Neural cell (in vitro differentiated cells): ENCODE data around the gene TGFBR3. TPM values are rescaled to one million over a fixed set of nuclear protein-coding genes. Genes with fewer than 3 reads are reported as not detected.

Experiments used
- H2AFZ ChIP-seq: fragments of 200-600, 300-800 bp; sonication (generic), shearing (Covaris generic); 2 replicates; pipeline ENCODE4 v1.6.0; 2014; ENCODE audit warnings: low read depth, mild to moderate bottlenecking, antibody characterized with exemption, low read length, moderate library complexity
- H3F3A ChIP-seq: fragments of 200-600 bp; shearing (Covaris generic); 2 replicates; pipeline ENCODE4 v1.6.1; 2016; ENCODE audit warnings: mild to moderate bottlenecking, moderate library complexity, mixed read lengths, antibody characterized with exemption, low read length; ENCODE audit not compliant: insufficient read depth, poor library complexity, severe bottlenecking
- H3K27ac ChIP-seq: fragments of 200-600, 300-800 bp; sonication (generic), shearing (Covaris generic); 2 replicates; pipeline ENCODE4 v1.5.1; 2014; ENCODE audit warnings: mild to moderate bottlenecking, low read length, moderate library complexity
- H3K27me3 ChIP-seq: fragments of 300-800, 200-600 bp; sonication (generic), shearing (Covaris generic); 2 replicates; pipeline ENCODE4 v1.6.0; 2014; ENCODE audit warnings: mild to moderate bottlenecking, low read depth, low read length, moderate library complexity; ENCODE audit not compliant: insufficient read depth
- H3K36me3 ChIP-seq: fragments of 300-800, 200-600 bp; sonication (generic), shearing (Covaris generic); 2 replicates; pipeline ENCODE4 v1.5.1; 2014; ENCODE audit warnings: mild to moderate bottlenecking, antibody characterized with exemption, low read length, moderate library complexity; ENCODE audit not compliant: insufficient read depth
- H3K4me2 ChIP-seq: fragments of 300-800, 200-600 bp; sonication (generic), shearing (Covaris generic); 2 replicates; pipeline ENCODE4 v1.6.0; 2014; ENCODE audit warnings: mild to moderate bottlenecking, low read length
- H3K4me3 ChIP-seq: fragments of 300-800, 200-600 bp; sonication (generic), shearing (Covaris generic); 2 replicates; pipeline ENCODE4 v1.5.1; 2014; ENCODE audit warnings: mild to moderate bottlenecking, low read length, moderate library complexity
- H3K79me2 ChIP-seq: fragments of 200-600 bp; shearing (Covaris generic); replicated peaks from 2 replicates; pipeline ENCODE4 v1.6.0; 2014; ENCODE audit warnings: mild to moderate bottlenecking, low read length, moderate library complexity; ENCODE audit not compliant: insufficient read depth
- H3K9ac ChIP-seq: fragments of 300-800, 200-600 bp; sonication (generic), shearing (Covaris generic); 2 replicates; pipeline ENCODE4 v1.6.1; 2016; ENCODE audit warnings: mild to moderate bottlenecking, low read length, mixed read lengths
- H3K9me2 ChIP-seq: fragments of 200-600 bp; shearing (Covaris generic); 2 replicates; pipeline ENCODE4 v1.6.1; 2016; ENCODE audit warnings: mild to moderate bottlenecking, low read length, mixed read lengths; ENCODE audit not compliant: insufficient read depth
- H3K9me3 ChIP-seq: fragments of 200-600, 300-800 bp; sonication (generic), shearing (Covaris generic); 2 replicates; pipeline ENCODE4 v1.6.1; 2016; ENCODE audit warnings: mild to moderate bottlenecking, mixed run types, low read length, moderate library complexity, mixed read lengths
- H4K20me1 ChIP-seq: fragments of 200-600 bp; shearing (Covaris generic); 2 replicates; pipeline ENCODE4 v1.6.1; 2016; ENCODE audit warnings: mild to moderate bottlenecking, mixed run types; ENCODE audit not compliant: insufficient read depth
- CTCF ChIP-seq: fragments of 450-650 bp; IDR thresholded peaks from 2 replicates; pipeline ENCODE4 v1.5.1; 2014; ENCODE audit warnings: antibody characterized with exemption, mild to moderate bottlenecking, moderate library complexity; ENCODE audit not compliant: poor library complexity, severe bottlenecking
- EP300 ChIP-seq: fragments of 450-650 bp; conservative IDR thresholded peaks from 2 replicates; pipeline ENCODE4 v1.6.1; 2014; ENCODE audit warnings: antibody characterized with exemption, mild to moderate bottlenecking, moderate library complexity; ENCODE audit not compliant: poor library complexity, severe bottlenecking
- EZH2 ChIP-seq: fragments of 200-600, 300-800 bp; shearing (Covaris generic), sonication (generic); IDR thresholded peaks from 2 replicates; pipeline ENCODE4 v1.6.1; 2014; ENCODE audit warnings: antibody characterized with exemption, low read length, borderline replicate concordance, mild to moderate bottlenecking; ENCODE audit not compliant: insufficient read depth, poor library complexity, severe bottlenecking
- MXI1 ChIP-seq: fragments of 450-650 bp; conservative IDR thresholded peaks from 2 replicates; pipeline ENCODE4 v1.6.1; 2014; ENCODE audit warnings: antibody characterized with exemption, mild to moderate bottlenecking; ENCODE audit not compliant: poor library complexity, severe bottlenecking
- POLR2AphosphoS5 ChIP-seq: IDR thresholded peaks from 2 replicates; pipeline ENCODE4 v1.6.1; 2012
- RAD21 ChIP-seq: fragments of 450-650 bp; conservative IDR thresholded peaks from 2 replicates; pipeline ENCODE4 v1.6.1; 2014; ENCODE audit warnings: antibody characterized with exemption, mild to moderate bottlenecking, moderate library complexity
- REST ChIP-seq: IDR thresholded peaks from 2 replicates; pipeline ENCODE4 v1.6.1; 2012; ENCODE audit warnings: borderline replicate concordance
- SMC3 ChIP-seq: fragments of 450-650 bp; conservative IDR thresholded peaks from 2 replicates; pipeline ENCODE4 v1.6.1; 2014; ENCODE audit warnings: antibody characterized with exemption, mild to moderate bottlenecking, moderate library complexity; ENCODE audit not compliant: poor library complexity
- TAF1 ChIP-seq: IDR thresholded peaks from 2 replicates; pipeline ENCODE4 v1.6.1; 2012; ENCODE audit warnings: low read depth
- polyA plus RNA-seq: library from polyadenylated mRNA; depleted of rRNA; stranded (reverse); fragments of >200 nt; gene quantifications from 2 replicates; pipeline ENCODE4 v1.2.3, GENCODE V29; 2014

TGFBR3 gene
- polyA plus RNA-seq, 1 donor from 2014 or later = 0.25 TPM

- H3F3A ChIP-seq = no peaks in the 10 kb centered on the region
- H3K4me3 ChIP-seq = no peak overlapping the region
- H3K27ac ChIP-seq = no peak overlapping the region
- no peak for TF ChIP-seq MXI1
- TF ChIP-seq POLR2AphosphoS5 = no peak
- TF ChIP-seq CTCF = no peak
- no peak for TF ChIP-seq SMC3
- no peak for TF ChIP-seq REST
- no peak for TF ChIP-seq TAF1
- no peak for TF ChIP-seq EZH2
- TF ChIP-seq EP300 = no peak
- TF ChIP-seq RAD21 = no peak
- H3K27me3 ChIP-seq = no peaks in the 10 kb centered on the region
- H4K20me1 ChIP-seq = no peaks in the 10 kb centered on the region
- H3K9me3 ChIP-seq = no peaks in the 10 kb centered on the region
- H3K9ac ChIP-seq = no peak overlapping the region
- H3K9me2 ChIP-seq = no peaks in the 10 kb centered on the region
- no peak overlapping the region for H3K4me2 ChIP-seq
- no peaks in the 10 kb centered on the region for H3K36me3 ChIP-seq
- H3K79me2 ChIP-seq = no peaks in the 10 kb centered on the region
- no peak overlapping the region for H2AFZ ChIP-seq
Observed at GRCh38 chr1:91672601-91673161, 213.3 kb downstream of the TGFBR3 start.

- H3K27me3 ChIP-seq = no peaks in the 10 kb centered on the region
- H3K4me3 ChIP-seq = no peak overlapping the region
- H3K9ac ChIP-seq = no peak overlapping the region
- H3K9me2 ChIP-seq = no peaks in the 10 kb centered on the region
- no peaks in the 10 kb centered on the region for H3K9me3 ChIP-seq
- no peak overlapping the region for H2AFZ ChIP-seq
- H3K79me2 ChIP-seq = no peaks in the 10 kb centered on the region
- H3K4me2 ChIP-seq = no peak overlapping the region
- H3K27ac ChIP-seq = no peak overlapping the region
- TF ChIP-seq RAD21 (no peak), TAF1 (no peak), MXI1 (no peak), EZH2 (no peak), SMC3 (no peak), REST (no peak), EP300 (no peak), POLR2AphosphoS5 (no peak), CTCF (no peak)
- H3K36me3 ChIP-seq = no peaks in the 10 kb centered on the region
- no peaks in the 10 kb centered on the region for H3F3A ChIP-seq
- H4K20me1 ChIP-seq = no peaks in the 10 kb centered on the region
Observed at GRCh38 chr1:91670781-91671180, 215.2 kb downstream of the TGFBR3 start.
